IPS-18a (cell line): ENCODE data around the gene GGT1.

Experiments used
- H3K27ac ChIP-seq: one replicate; pipeline ENCODE4 v1.5.1; 2013; ENCODE audit warnings: low read length
- H3K27me3 ChIP-seq: one replicate; pipeline ENCODE4 v1.6.1; 2013; ENCODE audit warnings: mild to moderate bottlenecking, low read length; ENCODE audit not compliant: control insufficient read depth, insufficient read depth
- H3K36me3 ChIP-seq: one replicate; pipeline ENCODE4 v1.6.1; 2013; ENCODE audit warnings: low read depth, low read length; ENCODE audit not compliant: control insufficient read depth
- H3K4me1 ChIP-seq: one replicate; pipeline ENCODE4 v1.6.1; 2013; ENCODE audit warnings: low read depth, low read length; ENCODE audit not compliant: control insufficient read depth
- H3K4me3 ChIP-seq: one replicate; pipeline ENCODE4 v1.5.1; 2013; ENCODE audit warnings: low read length
- H3K9ac ChIP-seq: one replicate; pipeline ENCODE4 v1.6.1; 2013; ENCODE audit warnings: mild to moderate bottlenecking, low read length, moderate library complexity
- H3K9me3 ChIP-seq: one replicate; pipeline ENCODE4 v1.6.1; 2013; ENCODE audit warnings: low read depth, low read length; ENCODE audit not compliant: control insufficient read depth

GGT1 gene

DNA sequence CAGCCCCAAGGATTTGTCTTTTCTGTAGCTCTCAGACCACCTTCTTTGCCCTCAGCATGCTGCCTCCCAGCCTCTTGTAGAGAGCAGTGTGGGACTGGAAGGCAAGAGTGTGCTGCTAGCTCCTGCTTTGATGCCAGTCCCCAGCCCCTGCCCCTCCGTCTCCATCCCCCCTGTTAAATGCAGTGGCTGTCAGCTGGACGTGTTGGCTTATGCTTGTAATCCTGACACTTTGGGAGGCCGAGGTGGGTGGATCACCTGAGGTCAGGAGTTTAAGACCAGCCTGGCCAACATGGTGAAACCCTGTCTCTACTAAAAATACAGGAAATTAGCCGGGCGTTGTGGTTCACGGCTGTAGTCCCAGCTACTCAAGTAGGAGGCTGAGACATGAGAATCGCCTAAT, 31.7 kb upstream of the GGT1 start:
- no peaks in the 10 kb centered on the region for H3K4me1 ChIP-seq
- no peak overlapping the region for H3K9ac ChIP-seq
- H3K4me3 ChIP-seq, result no peak overlapping the region
- peaks cover 60% of the 10 kb centered on the region for H3K36me3 ChIP-seq
- H3K27me3 ChIP-seq, result no peaks in the 10 kb centered on the region
- H3K27ac ChIP-seq, result no peak overlapping the region
- H3K9me3 ChIP-seq, result no peaks in the 10 kb centered on the region

GRCh38 chr22:24576778-24577177, 26.2 kb upstream of the GGT1 start:
- Histone ChIP-seq H3K36me3 (peaks cover 25% of the 10 kb centered on the region), H3K9me3 (no peaks in the 10 kb centered on the region)

DNA sequence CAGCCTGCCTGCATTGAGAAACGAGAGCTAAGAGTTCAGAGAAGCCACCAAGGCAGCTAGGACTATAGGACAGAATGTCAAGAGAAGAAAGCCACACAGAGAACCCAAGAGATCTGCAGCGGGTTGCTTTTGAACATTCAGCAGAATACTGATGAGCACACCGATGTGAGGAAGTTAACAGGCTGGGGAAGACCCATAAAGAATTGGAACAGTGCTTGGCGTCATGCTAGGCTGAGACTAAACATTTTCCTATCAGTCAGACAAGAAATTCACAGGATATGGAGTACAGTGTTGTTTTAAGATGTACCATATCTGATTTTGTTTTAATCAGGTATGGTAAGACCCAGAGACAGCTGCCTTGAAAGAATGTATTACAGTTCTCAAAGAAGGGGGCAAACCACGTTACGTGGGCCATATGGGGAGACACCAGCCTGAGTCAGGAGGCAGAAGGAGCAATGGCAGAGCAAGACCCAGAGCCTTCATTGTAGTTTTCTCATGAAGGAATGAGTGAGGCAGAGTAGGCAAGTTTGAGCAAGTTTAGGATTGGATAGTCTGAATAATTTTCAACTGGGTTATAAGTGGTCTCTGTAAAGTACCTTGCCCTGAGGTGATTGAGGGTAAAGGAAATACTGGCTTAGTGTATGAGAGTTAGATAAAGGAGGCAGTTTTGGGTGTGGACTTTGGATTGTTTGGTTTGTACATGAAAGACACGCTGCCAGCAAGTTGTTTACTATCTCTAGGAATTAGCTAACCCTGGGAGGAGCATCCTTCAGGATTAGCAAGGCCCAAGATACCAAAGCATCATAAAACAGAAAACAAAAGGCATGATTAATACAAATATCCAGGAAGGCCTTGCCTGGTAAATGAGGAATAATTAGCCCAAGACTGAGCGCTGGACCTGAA, 24.4 kb upstream of the GGT1 start:
- H3K9me3 ChIP-seq, result no peaks in the 10 kb centered on the region
- H3K9ac ChIP-seq, result no peak overlapping the region
- no peaks in the 10 kb centered on the region for H3K4me1 ChIP-seq
- H3K36me3 ChIP-seq, result peaks cover 8% of the 10 kb centered on the region
- H3K27ac ChIP-seq, result no peak overlapping the region
- no peaks in the 10 kb centered on the region for H3K27me3 ChIP-seq
- H3K4me3 ChIP-seq, result no peak overlapping the region

More at GRCh38 chr22:24576778-24577177, 26.2 kb upstream of the GGT1 start:
- no peak overlapping the region for H3K27ac ChIP-seq
- H3K9ac ChIP-seq, result no peak overlapping the region
- no peak overlapping the region for H3K4me3 ChIP-seq
- H3K27me3 ChIP-seq, result no peaks in the 10 kb centered on the region
- H3K4me1 ChIP-seq, result no peaks in the 10 kb centered on the region

DNA sequence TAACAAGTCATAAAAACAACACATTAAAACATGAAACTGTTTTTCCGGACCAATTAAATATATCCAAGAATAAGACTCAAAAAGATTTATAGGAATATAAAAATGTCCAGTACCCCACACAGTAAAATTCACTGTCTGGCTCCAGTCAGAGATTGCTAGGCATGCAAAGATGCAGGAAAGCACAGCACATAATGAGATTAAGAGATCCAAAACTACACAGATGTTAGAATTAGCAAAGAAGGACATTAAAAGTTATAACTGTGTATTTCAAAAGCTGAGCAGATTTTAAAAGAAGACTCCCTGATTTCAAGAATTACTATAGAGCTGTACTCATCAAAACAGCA, 23.8 kb upstream of the GGT1 start:
- Histone ChIP-seq H3K27me3 (no peaks in the 10 kb centered on the region), H3K4me3 (no peak overlapping the region), H3K9me3 (no peaks in the 10 kb centered on the region), H3K9ac (no peak overlapping the region), H3K27ac (no peak overlapping the region), H3K4me1 (no peaks in the 10 kb centered on the region), H3K36me3 (peaks cover 2% of the 10 kb centered on the region)

GRCh38 chr22:24580276-24580675, 22.7 kb upstream of the GGT1 start:
- Histone ChIP-seq H3K4me3 (no peak overlapping the region), H3K27me3 (no peaks in the 10 kb centered on the region), H3K9ac (no peak overlapping the region), H3K27ac (no peak overlapping the region), H3K9me3 (no peaks in the 10 kb centered on the region), H3K4me1 (no peaks in the 10 kb centered on the region), H3K36me3 (no peaks in the 10 kb centered on the region)

GRCh38 chr22:24582056-24582814, 20.8 kb upstream of the GGT1 start:
- H3K9ac ChIP-seq, result no peak overlapping the region
- H3K27ac ChIP-seq, result no peak overlapping the region
- H3K4me1 ChIP-seq, result no peaks in the 10 kb centered on the region
- no peaks in the 10 kb centered on the region for H3K36me3 ChIP-seq
- no peaks in the 10 kb centered on the region for H3K9me3 ChIP-seq
- H3K27me3 ChIP-seq, result no peaks in the 10 kb centered on the region
- H3K4me3 ChIP-seq, result no peak overlapping the region

DNA sequence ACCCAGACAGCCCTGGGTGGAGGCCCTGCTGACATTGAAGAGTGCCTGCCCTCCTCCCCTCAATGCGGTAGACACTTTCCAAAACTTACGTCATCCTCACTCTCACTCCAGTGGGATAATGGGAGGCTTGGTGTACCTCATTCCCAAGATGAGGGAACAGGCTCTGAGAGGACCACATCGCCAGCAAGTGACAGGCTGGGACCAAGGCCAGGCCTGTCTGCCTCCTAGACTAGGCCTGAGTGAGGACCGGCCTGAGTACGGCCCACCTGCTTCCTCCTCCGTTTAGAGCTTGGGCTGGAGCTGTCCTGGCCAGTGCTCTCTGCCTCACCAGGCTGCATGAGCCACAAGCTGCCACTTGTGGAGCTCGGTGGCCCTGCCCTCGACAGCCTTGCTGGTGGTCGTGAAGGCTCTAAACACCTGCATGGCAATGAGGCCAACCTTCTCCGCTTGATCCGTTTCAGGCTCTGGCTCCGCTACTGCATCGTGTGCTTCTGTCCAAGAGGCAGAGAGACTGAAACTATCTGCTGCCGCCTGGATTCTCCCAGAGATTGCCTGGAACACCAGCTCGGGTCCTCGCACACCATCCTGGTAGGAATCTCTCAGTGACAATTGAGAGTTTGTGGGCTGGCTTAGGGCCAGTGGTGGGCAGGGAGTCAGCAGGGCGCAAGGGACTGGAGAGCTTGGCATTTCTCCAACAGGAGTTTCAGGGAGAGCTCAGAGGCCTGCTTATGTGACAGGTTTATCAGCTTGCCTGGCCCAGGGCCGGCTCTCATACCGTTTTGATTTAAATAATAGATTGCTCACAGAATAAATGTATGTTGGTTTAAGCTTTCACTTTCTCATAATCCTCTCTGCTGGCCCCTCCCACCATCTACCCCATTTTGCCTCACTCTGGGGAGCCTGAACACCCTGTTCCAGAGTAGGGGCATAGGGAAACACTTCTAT, 19.5 kb upstream of the GGT1 start:
- Histone ChIP-seq H3K27ac (no peak overlapping the region), H3K27me3 (no peaks in the 10 kb centered on the region), H3K36me3 (peaks cover 6% of the 10 kb centered on the region), H3K4me3 (no peak overlapping the region), H3K9ac (no peak overlapping the region), H3K4me1 (no peaks in the 10 kb centered on the region), H3K9me3 (no peaks in the 10 kb centered on the region)

- H3K27me3 ChIP-seq, result no peaks in the 10 kb centered on the region
- no peaks in the 10 kb centered on the region for H3K9me3 ChIP-seq
- H3K36me3 ChIP-seq, result peaks cover 6% of the 10 kb centered on the region
- no peak overlapping the region for H3K9ac ChIP-seq
- H3K4me1 ChIP-seq, result no peaks in the 10 kb centered on the region
- H3K27ac ChIP-seq, result no peak overlapping the region
- no peak overlapping the region for H3K4me3 ChIP-seq
Observed at GRCh38 chr22:24584166-24584790, 18.7 kb upstream of the GGT1 start.

GRCh38 chr22:24584871-24585411, 18.1 kb upstream of the GGT1 start:
- Histone ChIP-seq H3K4me1 (no peaks in the 10 kb centered on the region), H3K9me3 (no peaks in the 10 kb centered on the region), H3K4me3 (no peak overlapping the region), H3K9ac (no peak overlapping the region), H3K27me3 (no peaks in the 10 kb centered on the region), H3K36me3 (peaks cover 6% of the 10 kb centered on the region), H3K27ac (no peak overlapping the region)

GRCh38 chr22:24585461-24585860, 17.5 kb upstream of the GGT1 start:
- Histone ChIP-seq H3K4me1 (no peaks in the 10 kb centered on the region), H3K4me3 (no peak overlapping the region)

More at GRCh38 chr22:24585461-24585860, 17.5 kb upstream of the GGT1 start:
- Histone ChIP-seq H3K27ac (no peak overlapping the region), H3K9me3 (no peaks in the 10 kb centered on the region), H3K27me3 (no peaks in the 10 kb centered on the region), H3K36me3 (peaks cover 6% of the 10 kb centered on the region), H3K9ac (no peak overlapping the region)
